Heart left ventricle (tissue), 16 donors: ENCODE results near the gene TMEM213. TPM values are rescaled to one million over a fixed set of nuclear protein-coding genes. Genes with fewer than 3 reads are reported as not detected.
"Not testable (repeated sequence)": the region's sequence is repeated elsewhere in the genome, so short reads cannot be mapped to it uniquely, and the experiment has no call there.

ENCODE experiments used
- ATAC-seq, 4 donors: fragments of 200-7000 bp; cut with Tn5 transposase; one replicate each; pipeline ENCODE4 v1.9.1; 2020 to 2022; ENCODE audit warnings: moderate library complexity in 4 of 4, mild to moderate bottlenecking in 3 of 4, moderate number of reproducible peaks in 1 of 4
- DNase-seq, 5 donors: peaks; one replicate each; pipeline ENCODE4 v3.0.0-alpha.2; 2020
- H3K27ac ChIP-seq, 12 donors: fragments of 200-600 bp; sonication (generic) in 4 of 12; one replicate each; pipeline versions ENCODE4 v1.5.0 to v1.8.0; 2016 to 2022; ENCODE audit warnings: mild to moderate bottlenecking in 2 of 12
- H3K27me3 ChIP-seq, 9 donors: fragments of 200-600 bp; sonication (generic) in 2 of 9; one replicate each; pipeline versions ENCODE4 v1.5.1 to v1.8.0; 2016 to 2022; ENCODE audit warnings: mild to moderate bottlenecking in 3 of 9
- H3K36me3 ChIP-seq, 9 donors: fragments of 200-600 bp; sonication (generic) in 2 of 9; one replicate each; pipeline versions ENCODE4 v1.5.0 to v1.8.0; 2018 to 2022; ENCODE audit warnings: mild to moderate bottlenecking in 2 of 9
- H3K4me1 ChIP-seq, 12 donors: fragments of 200-600 bp; sonication (generic) in 4 of 12; one replicate each; pipeline versions ENCODE4 v1.5.0 to v1.8.0; 2016 to 2022; ENCODE audit warnings: mild to moderate bottlenecking in 3 of 12
- H3K4me3 ChIP-seq, 12 donors: fragments of 200-600 bp; sonication (generic) in 4 of 12; one replicate each; pipeline versions ENCODE4 v1.5.0 to v1.8.0; 2017 to 2022; ENCODE audit warnings: mild to moderate bottlenecking in 9 of 12, moderate library complexity in 4 of 12
- H3K9me3 ChIP-seq, 12 donors: fragments of 200-600 bp; sonication (generic) in 4 of 12; one replicate each; pipeline versions ENCODE4 v1.5.0 to v1.8.0; 2016 to 2022; ENCODE audit warnings: mild to moderate bottlenecking in 1 of 12
- CTCF ChIP-seq, 12 donors: fragments of 200-600 bp; sonication (generic) in 4 of 12; IDR thresholded peaks; one replicate each; pipeline versions ENCODE4 v1.5.0 to v1.8.0; 2018 to 2022; ENCODE audit warnings: antibody characterized with exemption in 12 of 12, mild to moderate bottlenecking in 5 of 12
- POLR2A ChIP-seq, 2 donors: fragments of 450-650 bp; IDR thresholded peaks; one replicate each; pipeline ENCODE4 v1.6.1; 2017; ENCODE audit warnings: antibody characterized with exemption in 2 of 2, mild to moderate bottlenecking in 2 of 2, moderate library complexity in 2 of 2
- WGBS, 4 donors: extraction: QIAGEN DNeasy Blood & Tissue Kit in 2 of 4; methylation state at CpG; one replicate each; pipeline versions ENCODE4 v1.1.5 to v1.1.7; 2013 to 2018; 5-methylcytosine and 5-hydroxymethylcytosine counted together
- intact Hi-C, 10 donors: fragments of 100-400 bp; cut with DNase I; formaldehyde crosslinking; loops; one replicate each; pipeline versions ENCODE4 v1.11.1 to v1.14.2; 2022
- polyA plus RNA-seq, 2 donors: library from polyadenylated mRNA; stranded (reverse); fragments of 200-250 nt; gene quantifications; one replicate each; pipeline ENCODE4 v1.2.3, GENCODE V29; 2013
- total RNA-seq, 9 donors: library from RNA; depleted of rRNA in 2 of 9; stranded (reverse); fragments of >200 nt in 2 of 9; fragmentation: NEBNext Ultra II Directional in 3 of 9; extraction: Animal tissue kit (Norgen Biotek cat#: 25700) in 3 of 9; gene quantifications; one replicate each; pipeline versions ENCODE4 v1.1.0 to v1.2.4, GENCODE V29; 2016 to 2023
- donor health status: ischemic (EF 13 %, LVEDD 7.1; RV severe dilation, severe dysfunction).
- donor health status: healthy with polysubstance abuse.
- donor health status: DM: no; HTN: yes; CAD: no.
- donor health status: DM: no; HTN: no; CAD: no.
- donor health status: ischemic (EF 25% LVEDD 6.9; RV normal size, moderate dysfunction).
- donor health status: ischemic (EF 25% LVEDD 5.7; RV mildly dilated, moderate dysfunction).
- donor health status: healthy.
- donor health status: DM: yes; HTN: yes; CAD: no.
- donor health status: ischemic (EF 35%, LVEDD 5.7; RV mildly dilated, moderate dysfunction).
- donor health status: nonischemic (EF 11% LVEDD 7.7; RV severe dilation, severe dysfunction).
- donor health status: DM: yes; HTN: yes; CAD: no.
- donor health status: PGD.
- donor health status: ischemic (EF 29% LVEDD 5.4; RV normal size, mild dysfunction).
- donor health status: nonischemic (EF 23%, LVEDD 6.1; RV moderate dilation, normal function).

TMEM213 gene
- total and polyA plus RNA-seq, 11 donors: not detected

GRCh38 chr7:138804618-138805017 lies 6.8 kb downstream of the TMEM213 start:
- Histone ChIP-seq H3K36me3 (no peaks in the 10 kb centered on the region), H3K4me3 (no peak overlapping the region), H3K9me3 (peaks cover 0 to 7% (median 0%) of the 10 kb centered on the region in 12 donors), H3K27ac (no peak overlapping the region), H3K27me3 (no peaks in the 10 kb centered on the region), H3K4me1 (no peaks in the 10 kb centered on the region)
- 74 to 85% (median 79%) methylated on average over 1 of the region's 1 CpG for WGBS, 4 donors
- intact Hi-C loops: no loop called here
- DNase-seq (no peak), ATAC-seq (no peak)
- TF ChIP-seq CTCF (IDR thresholded peaks at IDR 0.05): no peak

GRCh38 chr7:138809346-138809745 lies 11.6 kb downstream of the TMEM213 start:
- no peak overlapping the region for H3K4me3 ChIP-seq
- no peaks in the 10 kb centered on the region for H3K4me1 ChIP-seq
- H3K9me3 ChIP-seq: peaks cover 0 to 7% (median 0%) of the 10 kb centered on the region in 12 donors
- no peaks in the 10 kb centered on the region for H3K27me3 ChIP-seq
- WGBS, 4 donors: 86 to 97% (median 92%) methylated on average over 3 to 4 of the region's 4 CpGs
- intact Hi-C loops: no loop called here
- DNase-seq (no peak), ATAC-seq (no peak)
- TF ChIP-seq CTCF (IDR thresholded peaks at IDR 0.05) (no peak), POLR2A (IDR thresholded peaks at IDR 0.05) (no peak)
- H3K36me3 ChIP-seq: no peaks in the 10 kb centered on the region
- no peak overlapping the region for H3K27ac ChIP-seq

GRCh38 chr7:138811327-138811726 lies 13.5 kb downstream of the TMEM213 start:
- H3K36me3 ChIP-seq, H3K4me1 ChIP-seq, H3K4me3 ChIP-seq, H3K9me3 ChIP-seq, intact Hi-C loops, DNase-seq, ATAC-seq, H3K27ac ChIP-seq, H3K27me3 ChIP-seq: not testable (repeated sequence)
- WGBS, 4 donors: 77 to 93% (median 88%) methylated on average over 1 to 2 of the region's 2 CpGs

GRCh38 chr7:138813945-138814344 lies 16.2 kb downstream of the TMEM213 start:
- TF ChIP-seq POLR2A (IDR thresholded peaks at IDR 0.05): no peak
- TF ChIP-seq CTCF (IDR thresholded peaks at IDR 0.05): no peak
- H3K9me3 ChIP-seq: no peaks in the 10 kb centered on the region
- H3K4me3 ChIP-seq: no peak overlapping the region
- ATAC-seq (no peak), DNase-seq (no peak)
- intact Hi-C loops: no loop called here
- no peaks in the 10 kb centered on the region for H3K4me1 ChIP-seq
- H3K36me3 ChIP-seq: no peaks in the 10 kb centered on the region
- no peak overlapping the region for H3K27ac ChIP-seq
- WGBS, 4 donors: 77 to 90% (median 79%) methylated on average over 2 of the region's 2 CpGs
- no peaks in the 10 kb centered on the region for H3K27me3 ChIP-seq

- no peaks in the 10 kb centered on the region for H3K27me3 ChIP-seq
- no peaks in the 10 kb centered on the region for H3K36me3 ChIP-seq
- H3K9me3 ChIP-seq: no peaks in the 10 kb centered on the region
- WGBS, 4 donors: 83 to 95% (median 90%) methylated on average over 1 of the region's 1 CpG
- no peak overlapping the region for H3K4me3 ChIP-seq
- intact Hi-C loops: no loop called here
- TF ChIP-seq POLR2A (IDR thresholded peaks at IDR 0.05) (no peak), CTCF (IDR thresholded peaks at IDR 0.05) (no peak)
- H3K27ac ChIP-seq: no peak overlapping the region
- DNase-seq: no peak
- no peak for ATAC-seq
- H3K4me1 ChIP-seq: no peaks in the 10 kb centered on the region
These were observed 17.1 kb downstream of the TMEM213 start for GRCh38 chr7:138814816-138815332.
